ENCODE results near the gene DCAF8L2. TPM values are rescaled to one million over a fixed set of nuclear protein-coding genes. Genes with fewer than 3 reads are reported as not detected.
A peak's percentile ranks its signal among the peaks of the same experiment; 100 is the strongest.

DCAF8L2 gene
- total and polyA plus RNA-seq, 2 donors (not counting 1 experiment from before 2014, with no cell fraction given): not detected

GRCh38 chrX:27619459-27619858 is 29.3 kb downstream of the DCAF8L2 start:
- no peak overlapping the region for H3K4me3 ChIP-seq (replicated peaks in 1 of 4; ENCODE audit: control extremely low read depth in 1 of 4, insufficient read depth in 1 of 4, low read depth in 3 of 4, low read length in 4 of 4)
- H3K9me3 ChIP-seq (ENCODE audit: control insufficient read depth, insufficient read depth, low read depth, low read length): no peaks in the 10 kb centered on the region
- H3K27me3 ChIP-seq (ENCODE audit: control insufficient read depth, insufficient read depth, low read length): no peaks in the 10 kb centered on the region
- H3K9ac ChIP-seq (ENCODE audit: insufficient read depth, low read length): no peak overlapping the region
- no peak overlapping the region for H3K4me2 ChIP-seq (ENCODE audit: extremely low read depth, insufficient read depth, low read length)
- DNase-seq (ENCODE audit: low read depth in 2 of 2): peak in 1 of 2 donors; percentile 23
- H3K27ac ChIP-seq (ENCODE audit: insufficient read depth, low read length): no peak overlapping the region
- no peaks in the 10 kb centered on the region for H4K20me1 ChIP-seq (ENCODE audit: control insufficient read depth, extremely low read depth, insufficient read depth, low read length)
- H3K36me3 ChIP-seq (ENCODE audit: control insufficient read depth, insufficient read depth, low read length): no peaks in the 10 kb centered on the region
- H2AFZ ChIP-seq (ENCODE audit: low read length): no peak overlapping the region
- TF ChIP-seq, protein P1, sequence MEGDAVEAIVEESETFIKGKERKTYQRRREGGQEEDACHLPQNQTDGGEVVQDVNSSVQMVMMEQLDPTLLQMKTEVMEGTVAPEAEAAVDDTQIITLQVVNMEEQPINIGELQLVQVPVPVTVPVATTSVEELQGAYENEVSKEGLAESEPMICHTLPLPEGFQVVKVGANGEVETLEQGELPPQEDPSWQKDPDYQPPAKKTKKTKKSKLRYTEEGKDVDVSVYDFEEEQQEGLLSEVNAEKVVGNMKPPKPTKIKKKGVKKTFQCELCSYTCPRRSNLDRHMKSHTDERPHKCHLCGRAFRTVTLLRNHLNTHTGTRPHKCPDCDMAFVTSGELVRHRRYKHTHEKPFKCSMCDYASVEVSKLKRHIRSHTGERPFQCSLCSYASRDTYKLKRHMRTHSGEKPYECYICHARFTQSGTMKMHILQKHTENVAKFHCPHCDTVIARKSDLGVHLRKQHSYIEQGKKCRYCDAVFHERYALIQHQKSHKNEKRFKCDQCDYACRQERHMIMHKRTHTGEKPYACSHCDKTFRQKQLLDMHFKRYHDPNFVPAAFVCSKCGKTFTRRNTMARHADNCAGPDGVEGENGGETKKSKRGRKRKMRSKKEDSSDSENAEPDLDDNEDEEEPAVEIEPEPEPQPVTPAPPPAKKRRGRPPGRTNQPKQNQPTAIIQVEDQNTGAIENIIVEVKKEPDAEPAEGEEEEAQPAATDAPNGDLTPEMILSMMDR (conservative IDR thresholded peaks at IDR 0.05 in 1 of 2, IDR thresholded peaks at IDR 0.05 in 1 of 2; ENCODE audit: low read depth in 1 of 2, low read length in 2 of 2): no peak
- no peak for TF ChIP-seq EZH2 (IDR thresholded peaks at IDR 0.05; ENCODE audit: low read length, missing control alignments)
- no peaks in the 10 kb centered on the region for H3K4me1 ChIP-seq (ENCODE audit: control insufficient read depth, extremely low read depth, insufficient read depth, low read length)
- H3K79me2 ChIP-seq (ENCODE audit: control insufficient read depth, insufficient read depth, low read length): no peaks in the 10 kb centered on the region

GRCh38 chrX:27619975-27620374 is 29.8 kb downstream of the DCAF8L2 start:
- no peaks in the 10 kb centered on the region for H3K36me3 ChIP-seq (ENCODE audit: control insufficient read depth, insufficient read depth, low read length)
- no peak overlapping the region for H3K9ac ChIP-seq (ENCODE audit: insufficient read depth, low read length)
- H4K20me1 ChIP-seq (ENCODE audit: control insufficient read depth, extremely low read depth, insufficient read depth, low read length): no peaks in the 10 kb centered on the region
- peak; percentile 2 to 25 for DNase-seq (ENCODE audit: low read depth in 2 of 2)
- H3K79me2 ChIP-seq (ENCODE audit: control insufficient read depth, insufficient read depth, low read length): no peaks in the 10 kb centered on the region
- H2AFZ ChIP-seq (ENCODE audit: low read length): no peak overlapping the region
- H3K4me1 ChIP-seq (ENCODE audit: control insufficient read depth, extremely low read depth, insufficient read depth, low read length): no peaks in the 10 kb centered on the region
- H3K4me2 ChIP-seq (ENCODE audit: extremely low read depth, insufficient read depth, low read length): no peak overlapping the region
- TF ChIP-seq, protein P1 (conservative IDR thresholded peaks at IDR 0.05 in 1 of 2, IDR thresholded peaks at IDR 0.05 in 1 of 2; ENCODE audit: low read depth in 1 of 2, low read length in 2 of 2): peak in 1 of 2 donors; percentile 43
- TF ChIP-seq EZH2 (IDR thresholded peaks at IDR 0.05; ENCODE audit: low read length, missing control alignments): no peak
- H3K4me3 ChIP-seq (replicated peaks in 1 of 4; ENCODE audit: control extremely low read depth in 1 of 4, insufficient read depth in 1 of 4, low read depth in 3 of 4, low read length in 4 of 4): no peak overlapping the region
- no peak overlapping the region for H3K27ac ChIP-seq (ENCODE audit: insufficient read depth, low read length)
- no peaks in the 10 kb centered on the region for H3K27me3 ChIP-seq (ENCODE audit: control insufficient read depth, insufficient read depth, low read length)
- no peaks in the 10 kb centered on the region for H3K9me3 ChIP-seq (ENCODE audit: control insufficient read depth, insufficient read depth, low read depth, low read length)

GRCh38 chrX:27622883-27623282 is 32.7 kb downstream of the DCAF8L2 start:
- H3K79me2 ChIP-seq (ENCODE audit: control insufficient read depth, insufficient read depth, low read length): no peaks in the 10 kb centered on the region
- no peak overlapping the region for H3K4me3 ChIP-seq (replicated peaks in 1 of 4; ENCODE audit: control extremely low read depth in 1 of 4, insufficient read depth in 1 of 4, low read depth in 3 of 4, low read length in 4 of 4)
- H3K36me3 ChIP-seq (ENCODE audit: control insufficient read depth, insufficient read depth, low read length): no peaks in the 10 kb centered on the region
- H4K20me1 ChIP-seq (ENCODE audit: control insufficient read depth, extremely low read depth, insufficient read depth, low read length): no peaks in the 10 kb centered on the region
- no peaks in the 10 kb centered on the region for H3K27me3 ChIP-seq (ENCODE audit: control insufficient read depth, insufficient read depth, low read length)
- H3K4me1 ChIP-seq (ENCODE audit: control insufficient read depth, extremely low read depth, insufficient read depth, low read length): no peaks in the 10 kb centered on the region
- no peak overlapping the region for H3K27ac ChIP-seq (ENCODE audit: insufficient read depth, low read length)
- no peak for DNase-seq (ENCODE audit: low read depth in 2 of 2)
- TF ChIP-seq EZH2 (IDR thresholded peaks at IDR 0.05; ENCODE audit: low read length, missing control alignments): no peak
- TF ChIP-seq, protein P1 (conservative IDR thresholded peaks at IDR 0.05 in 1 of 2, IDR thresholded peaks at IDR 0.05 in 1 of 2; ENCODE audit: low read depth in 1 of 2, low read length in 2 of 2): no peak
- no peak overlapping the region for H3K9ac ChIP-seq (ENCODE audit: insufficient read depth, low read length)
- H3K9me3 ChIP-seq (ENCODE audit: control insufficient read depth, insufficient read depth, low read depth, low read length): no peaks in the 10 kb centered on the region
- no peak overlapping the region for H3K4me2 ChIP-seq (ENCODE audit: extremely low read depth, insufficient read depth, low read length)
- H2AFZ ChIP-seq (ENCODE audit: low read length): no peak overlapping the region

All from fibroblast of lung (primary cell).